Stimulated activated naive B cell treated with anti-CD40 and anti-IgM and Interleukin-4, amounts not matched to agents 10 μg/mL and 1 μg/mL and 100 μg/mL, for 72 hours (primary cell): ENCODE measurements around the gene TCF7L2.
"Not testable (repeated sequence)": the region's sequence is repeated elsewhere in the genome, so short reads cannot be mapped to it uniquely, and the experiment has no call there.

Experiments
- ATAC-seq, 2 donors: fragments of 150-1000 bp; cut with Tn5 transposase; replicated peaks; 2 replicates each; pipeline ENCODE4 v1.10.0; 2021; ENCODE audit warnings: moderate library complexity in 1 of 2
- DNase-seq: peaks from one replicate; pipeline ENCODE4 v3.0.0; 2021
- H3K27ac Mint-ChIP-seq: one replicate; pipeline ENCODE4 v1.8.0; 2022; ENCODE audit warnings: mild to moderate bottlenecking, mixed read lengths
- H3K27me3 Mint-ChIP-seq, 2 donors: one replicate each; pipeline ENCODE4 v1.8.0; 2022; ENCODE audit warnings: mixed read lengths in 2 of 2
- H3K36me3 Mint-ChIP-seq, 2 donors: one replicate each; pipeline ENCODE4 v1.8.0; 2022; ENCODE audit warnings: mixed read lengths in 2 of 2, mild to moderate bottlenecking in 1 of 2
- H3K4me1 Mint-ChIP-seq, 2 donors: one replicate each; pipeline ENCODE4 v1.8.0; 2022; ENCODE audit warnings: mixed read lengths in 2 of 2, mild to moderate bottlenecking in 1 of 2
- H3K4me3 Mint-ChIP-seq, 2 donors: one replicate each; pipeline ENCODE4 v1.8.0; 2022; ENCODE audit warnings: mild to moderate bottlenecking in 2 of 2, mixed read lengths in 2 of 2, moderate library complexity in 1 of 2
- H3K9me3 Mint-ChIP-seq, 2 donors: one replicate each; pipeline ENCODE4 v1.8.0; 2022; ENCODE audit warnings: mixed read lengths in 2 of 2, mild to moderate bottlenecking in 1 of 2

TCF7L2 gene

DNA sequence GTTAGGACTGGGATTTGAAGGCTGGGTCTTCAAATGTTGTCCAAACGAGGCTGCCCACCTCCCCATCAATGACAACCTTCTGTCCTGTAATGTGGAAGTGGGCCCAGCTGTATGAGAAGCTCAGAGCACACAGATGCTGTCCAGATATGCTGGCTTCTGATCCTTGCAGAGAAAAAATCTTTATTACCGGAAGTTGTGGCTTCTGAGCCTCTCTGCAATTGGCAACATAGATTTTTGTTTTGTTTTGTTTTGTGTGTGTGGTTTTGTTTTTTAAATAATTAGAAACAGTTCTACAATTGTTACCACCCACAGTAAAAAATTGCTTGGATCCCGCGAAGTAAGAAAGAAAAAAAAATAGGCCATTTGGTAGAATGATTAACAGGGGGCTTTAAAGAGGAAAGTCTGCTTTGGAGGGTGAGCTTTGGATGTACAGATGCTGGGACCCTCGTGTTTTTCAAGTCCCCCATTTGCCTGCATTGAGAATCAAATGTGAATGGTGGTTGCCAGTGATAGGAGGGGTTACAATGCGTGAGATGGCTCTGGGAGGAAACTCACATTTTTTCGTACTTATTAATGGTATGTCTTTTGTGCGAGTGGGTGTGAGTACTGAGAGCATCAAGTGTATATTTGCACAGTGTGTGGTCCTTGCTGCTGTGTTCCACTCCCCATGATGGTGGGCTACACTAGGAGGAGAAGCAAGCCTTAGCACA lies 153.2 kb downstream of the TCF7L2 start:
- ATAC-seq (no peak), DNase-seq (no peak)
- no peaks in the 10 kb centered on the region for H3K9me3 Mint-ChIP-seq
- no peak overlapping the region for H3K27ac Mint-ChIP-seq
- H3K36me3 Mint-ChIP-seq, result no peaks in the 10 kb centered on the region
- no peak overlapping the region for H3K4me3 Mint-ChIP-seq
- no peaks in the 10 kb centered on the region for H3K4me1 Mint-ChIP-seq
- peaks cover 0 to 13% of the 10 kb centered on the region in 2 donors for H3K27me3 Mint-ChIP-seq

DNA sequence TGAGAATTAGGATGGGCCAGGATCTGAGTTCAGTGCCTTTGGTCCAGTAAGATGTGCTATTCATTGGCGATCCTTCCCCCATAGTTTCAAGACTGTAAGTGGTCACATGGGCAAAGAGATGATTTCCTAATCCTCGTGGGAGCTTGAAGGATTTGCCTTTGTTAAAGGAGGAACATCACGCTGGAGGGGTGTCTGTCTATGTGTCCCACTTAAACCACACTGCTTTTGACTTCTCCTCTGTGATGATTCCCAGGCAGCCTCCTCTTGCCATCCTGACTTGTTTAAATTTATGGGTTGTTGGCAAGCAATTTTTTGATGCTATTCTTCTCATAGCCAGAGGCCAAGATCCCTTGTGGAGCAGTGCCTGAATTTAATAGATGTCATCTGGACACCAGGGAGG lies 154.0 kb downstream of the TCF7L2 start:
- no peaks in the 10 kb centered on the region for H3K36me3 Mint-ChIP-seq
- no peaks in the 10 kb centered on the region for H3K9me3 Mint-ChIP-seq
- H3K4me3 Mint-ChIP-seq, result no peak overlapping the region
- no peak overlapping the region for H3K27ac Mint-ChIP-seq
- no peak for ATAC-seq
- H3K27me3 Mint-ChIP-seq, result peaks cover 0 to 12% of the 10 kb centered on the region in 2 donors
- H3K4me1 Mint-ChIP-seq, result no peaks in the 10 kb centered on the region
- no peak for DNase-seq

DNA sequence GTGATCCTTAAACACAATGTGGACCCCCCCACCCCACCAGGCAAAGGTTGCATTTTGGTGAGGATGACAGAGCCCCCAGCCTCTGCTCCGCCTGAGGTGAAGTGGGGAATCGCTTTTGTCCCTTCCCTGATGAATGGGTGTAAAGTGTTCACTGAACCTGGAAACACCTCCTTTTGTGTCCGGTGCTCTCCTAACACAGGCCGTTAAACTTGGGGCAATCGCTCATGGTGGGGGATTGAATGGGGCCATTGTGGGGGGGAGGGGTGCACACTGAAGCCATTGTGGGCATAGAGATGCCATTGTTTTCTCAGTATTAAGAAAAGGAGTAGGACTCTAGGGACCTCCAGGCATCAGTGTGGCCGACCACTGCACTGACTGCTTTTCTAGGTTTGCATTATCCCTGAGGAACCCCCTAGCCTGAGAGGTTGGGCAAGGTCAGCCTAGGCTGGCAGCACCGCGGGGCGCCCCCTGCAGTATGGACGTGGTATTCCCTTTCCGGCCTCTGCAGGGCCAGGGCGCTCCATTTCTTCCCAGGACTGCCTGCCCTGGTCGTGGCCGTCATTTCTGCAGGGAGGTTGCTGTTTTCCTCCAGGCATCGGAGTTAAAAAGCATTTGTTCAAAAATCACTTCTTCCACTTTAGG lies 158.3 kb downstream of the TCF7L2 start:
- no peak overlapping the region for H3K4me3 Mint-ChIP-seq
- DNase-seq (no peak), ATAC-seq (peak in 1 of 2 donors; percentile 36)
- no peaks in the 10 kb centered on the region for H3K4me1 Mint-ChIP-seq
- H3K27ac Mint-ChIP-seq, result no peak overlapping the region
- no peaks in the 10 kb centered on the region for H3K27me3 Mint-ChIP-seq
- no peaks in the 10 kb centered on the region for H3K9me3 Mint-ChIP-seq
- H3K36me3 Mint-ChIP-seq, result no peaks in the 10 kb centered on the region

DNA sequence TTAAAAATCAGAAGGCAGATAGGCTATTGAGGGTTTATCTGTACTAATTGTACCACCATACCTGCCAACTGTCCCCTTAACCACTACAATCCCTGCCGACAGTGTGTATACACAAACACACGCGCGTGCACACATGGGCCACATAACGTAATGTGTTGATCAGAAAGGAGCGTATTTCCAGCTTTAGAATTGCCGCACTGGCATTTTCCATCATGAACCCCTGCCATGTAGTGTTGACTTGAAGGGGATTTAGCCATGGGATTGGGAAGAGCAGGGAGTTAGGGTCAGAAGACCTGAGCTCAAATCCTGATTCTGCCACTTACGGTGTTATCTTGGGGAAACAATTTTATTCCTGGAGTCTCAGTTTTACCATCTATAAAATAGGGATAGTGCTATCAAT lies 158.9 kb downstream of the TCF7L2 start:
- Mint-ChIP-seq H3K4me1 (no peaks in the 10 kb centered on the region), H3K27me3 (no peaks in the 10 kb centered on the region), H3K36me3 (no peaks in the 10 kb centered on the region), H3K27ac (no peak overlapping the region), H3K4me3 (no peak overlapping the region), H3K9me3 (no peaks in the 10 kb centered on the region)
- ATAC-seq (no peak), DNase-seq (no peak)

DNA sequence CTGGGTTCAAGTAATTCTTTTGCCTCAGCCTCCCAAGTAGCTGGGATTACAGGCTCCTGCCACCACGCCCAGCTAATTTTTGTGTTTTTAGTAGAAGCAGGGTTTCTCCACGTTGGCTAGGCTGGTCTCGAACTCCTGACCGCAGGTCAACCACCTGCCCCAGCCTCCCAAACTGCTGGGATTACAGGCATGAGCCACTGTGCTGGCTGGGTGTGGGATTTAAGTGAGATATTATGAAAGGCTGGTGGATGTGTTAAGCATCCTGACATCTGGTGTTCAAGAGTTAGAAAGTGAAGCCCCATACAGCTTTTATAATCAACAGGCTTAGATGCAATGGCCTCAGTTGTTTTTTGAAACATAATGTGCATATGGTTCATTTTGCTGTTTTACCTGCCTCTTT lies 159.4 kb downstream of the TCF7L2 start:
- H3K27ac Mint-ChIP-seq, H3K9me3 Mint-ChIP-seq, ATAC-seq, H3K27me3 Mint-ChIP-seq, H3K4me1 Mint-ChIP-seq, H3K4me3 Mint-ChIP-seq, H3K36me3 Mint-ChIP-seq, DNase-seq: not testable (repeated sequence)

DNA sequence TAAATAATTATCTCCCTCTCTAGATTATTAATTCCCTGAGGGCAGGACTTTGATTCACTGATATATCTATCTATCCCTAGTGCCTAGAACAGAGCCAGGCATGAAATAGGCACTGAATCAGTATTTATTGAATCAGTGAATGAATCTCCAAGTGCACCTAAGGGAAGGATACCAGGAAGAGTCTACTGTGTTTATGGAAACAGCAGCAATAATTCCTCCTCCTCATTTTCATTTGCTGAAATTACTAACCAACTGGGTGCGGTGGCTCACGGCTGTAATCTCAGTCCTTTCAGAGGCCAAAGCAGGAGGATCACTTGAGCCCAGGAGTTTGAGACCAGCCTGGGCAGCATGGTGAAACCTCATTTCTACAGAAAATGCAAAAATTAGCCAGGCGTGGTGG lies 161.2 kb downstream of the TCF7L2 start:
- Mint-ChIP-seq H3K4me1 (no peaks in the 10 kb centered on the region), H3K27ac (no peak overlapping the region), H3K9me3 (no peaks in the 10 kb centered on the region), H3K36me3 (no peaks in the 10 kb centered on the region), H3K4me3 (no peak overlapping the region), H3K27me3 (no peaks in the 10 kb centered on the region)
- DNase-seq (no peak), ATAC-seq (no peak)

DNA sequence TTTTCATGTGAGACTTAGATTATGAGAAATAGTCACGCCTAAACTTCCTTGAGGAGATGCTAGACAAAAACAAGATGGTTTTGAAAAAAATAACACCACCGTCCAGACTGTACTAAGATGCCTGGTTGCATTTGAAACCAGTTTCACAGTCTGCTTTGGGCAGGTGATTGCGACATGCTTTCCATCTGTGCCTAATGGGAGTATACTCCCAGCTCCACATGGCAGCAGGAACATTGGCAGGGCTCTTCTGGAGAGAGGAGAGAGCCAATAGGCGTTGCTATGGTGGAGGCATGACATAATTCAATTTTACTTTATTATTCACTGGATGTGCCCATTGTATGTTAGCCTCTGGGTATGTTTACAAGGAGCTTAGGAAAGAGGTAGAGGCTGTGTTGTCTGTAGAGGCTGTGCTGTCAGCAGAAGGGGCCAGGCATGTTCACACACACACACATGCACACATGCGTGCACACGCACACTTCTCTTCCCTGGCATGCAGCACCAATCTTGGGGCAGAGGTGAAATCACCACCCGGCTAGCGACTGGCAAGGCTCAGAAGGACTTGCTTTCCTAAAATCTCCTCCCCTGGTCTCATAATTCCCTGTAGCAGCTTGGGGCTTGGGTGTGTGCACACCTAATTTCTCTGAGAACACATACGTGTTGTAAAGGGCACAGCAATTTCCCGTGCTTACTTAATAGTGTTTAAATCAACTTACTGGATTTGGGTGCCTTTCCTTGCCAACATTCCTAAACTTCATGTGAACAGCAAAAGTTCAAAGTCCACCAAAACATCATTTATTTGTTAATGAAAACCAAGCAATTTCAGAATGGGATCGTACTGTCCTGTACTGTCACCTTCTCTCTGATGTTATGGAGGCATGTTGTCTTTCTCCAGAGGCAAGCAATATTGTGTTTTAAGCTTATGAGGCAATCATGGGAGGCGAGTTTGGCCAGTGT lies 162.1 kb downstream of the TCF7L2 start:
- Mint-ChIP-seq H3K9me3 (no peaks in the 10 kb centered on the region), H3K4me3 (no peak overlapping the region), H3K27ac (no peak overlapping the region), H3K4me1 (no peaks in the 10 kb centered on the region), H3K36me3 (no peaks in the 10 kb centered on the region), H3K27me3 (no peaks in the 10 kb centered on the region)
- no peak for DNase-seq
- ATAC-seq, result no peak

DNA sequence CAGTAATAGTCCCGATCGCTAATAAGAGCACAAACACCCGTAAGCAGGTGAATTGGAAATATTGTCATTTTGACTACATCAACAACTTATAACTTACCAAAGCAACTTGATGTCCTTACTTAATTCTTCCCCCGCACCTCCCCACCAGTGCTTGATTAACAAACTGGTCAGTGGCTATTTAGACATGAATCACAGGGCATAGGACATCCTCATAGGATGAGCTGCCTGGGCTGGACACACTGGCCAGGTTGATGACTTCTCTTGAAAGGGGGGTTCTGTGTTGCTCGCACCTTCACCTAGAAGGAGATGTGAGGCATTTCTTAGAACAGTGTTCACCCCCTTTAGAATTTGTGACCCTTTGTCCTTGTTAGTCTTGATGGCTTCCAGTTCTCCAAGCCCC lies 163.2 kb downstream of the TCF7L2 start:
- DNase-seq (no peak), ATAC-seq (no peak)
- Mint-ChIP-seq H3K27ac (no peak overlapping the region), H3K9me3 (no peaks in the 10 kb centered on the region), H3K27me3 (no peaks in the 10 kb centered on the region), H3K36me3 (no peaks in the 10 kb centered on the region), H3K4me3 (no peak overlapping the region), H3K4me1 (no peaks in the 10 kb centered on the region)

DNA sequence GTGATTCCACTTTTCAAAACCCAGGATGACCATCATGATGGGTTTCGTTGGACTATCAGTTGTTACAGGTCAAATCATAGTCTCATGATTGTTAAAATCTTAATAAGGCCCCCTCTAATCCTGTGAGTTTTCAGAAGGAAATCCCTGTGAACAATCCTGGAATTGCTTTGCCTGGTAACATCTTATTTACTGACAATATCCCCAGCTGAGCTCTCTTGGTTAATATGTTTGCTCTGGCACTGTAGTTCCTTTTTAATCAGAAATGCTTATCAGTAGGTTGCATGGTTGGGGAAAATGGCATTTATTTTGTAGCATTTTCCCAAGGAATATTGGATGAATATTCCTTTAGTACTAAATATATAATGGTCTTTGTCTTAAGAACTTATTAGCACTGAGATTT lies 163.9 kb downstream of the TCF7L2 start:
- no peak overlapping the region for H3K4me3 Mint-ChIP-seq
- DNase-seq (no peak), ATAC-seq (no peak)
- no peaks in the 10 kb centered on the region for H3K9me3 Mint-ChIP-seq
- no peaks in the 10 kb centered on the region for H3K4me1 Mint-ChIP-seq
- H3K27me3 Mint-ChIP-seq, result no peaks in the 10 kb centered on the region
- H3K36me3 Mint-ChIP-seq, result no peaks in the 10 kb centered on the region
- H3K27ac Mint-ChIP-seq, result no peak overlapping the region

DNA sequence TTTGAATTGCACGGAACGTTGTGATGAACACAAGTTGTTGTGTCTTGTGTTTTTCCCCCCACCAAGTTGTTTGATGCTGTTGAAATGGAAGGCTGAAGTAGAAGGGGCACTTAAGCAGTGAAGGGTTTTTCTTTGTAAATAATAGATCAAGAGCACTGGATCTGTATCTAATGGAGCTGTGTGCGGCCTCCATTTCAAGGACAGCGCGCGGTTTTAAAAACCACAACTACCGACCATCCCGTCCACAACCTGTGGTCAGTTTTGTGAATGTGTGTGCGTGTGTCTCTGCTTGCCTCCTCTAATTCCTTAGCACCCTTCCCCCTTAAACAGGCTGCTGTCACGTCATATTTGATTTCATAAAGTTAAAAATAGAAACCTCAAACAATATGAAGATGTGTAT lies 165.5 kb downstream of the TCF7L2 start:
- H3K27ac Mint-ChIP-seq, result no peak overlapping the region
- H3K9me3 Mint-ChIP-seq, result no peaks in the 10 kb centered on the region
- no peak overlapping the region for H3K4me3 Mint-ChIP-seq
- no peaks in the 10 kb centered on the region for H3K4me1 Mint-ChIP-seq
- no peaks in the 10 kb centered on the region for H3K36me3 Mint-ChIP-seq
- no peaks in the 10 kb centered on the region for H3K27me3 Mint-ChIP-seq
- DNase-seq (no peak), ATAC-seq (no peak)

DNA sequence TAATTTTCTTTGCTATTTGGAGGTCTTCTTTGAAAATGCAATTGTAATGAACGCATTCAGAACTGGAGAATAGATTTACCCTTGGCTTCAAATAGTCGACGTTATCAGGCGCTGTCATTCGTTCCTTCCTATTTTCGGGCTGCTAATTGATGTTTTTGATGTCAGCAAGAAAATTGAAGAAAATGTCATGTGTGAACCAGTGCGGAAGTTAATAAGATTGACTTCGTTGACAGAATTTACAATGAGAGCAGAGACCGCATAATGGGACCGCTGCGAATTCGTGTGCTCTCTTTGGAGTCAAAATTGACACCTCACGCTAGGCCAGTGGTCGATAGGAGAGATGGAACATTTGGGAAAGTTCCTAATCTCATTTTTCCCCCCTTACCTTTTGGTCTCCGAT lies 168.8 kb downstream of the TCF7L2 start:
- H3K36me3 Mint-ChIP-seq, result no peaks in the 10 kb centered on the region
- no peaks in the 10 kb centered on the region for H3K4me1 Mint-ChIP-seq
- no peaks in the 10 kb centered on the region for H3K9me3 Mint-ChIP-seq
- H3K27ac Mint-ChIP-seq, result no peak overlapping the region
- H3K27me3 Mint-ChIP-seq, result peaks cover 8 to 11% of the 10 kb centered on the region in 2 donors
- DNase-seq (no peak), ATAC-seq (no peak)
- H3K4me3 Mint-ChIP-seq, result no peak overlapping the region

DNA sequence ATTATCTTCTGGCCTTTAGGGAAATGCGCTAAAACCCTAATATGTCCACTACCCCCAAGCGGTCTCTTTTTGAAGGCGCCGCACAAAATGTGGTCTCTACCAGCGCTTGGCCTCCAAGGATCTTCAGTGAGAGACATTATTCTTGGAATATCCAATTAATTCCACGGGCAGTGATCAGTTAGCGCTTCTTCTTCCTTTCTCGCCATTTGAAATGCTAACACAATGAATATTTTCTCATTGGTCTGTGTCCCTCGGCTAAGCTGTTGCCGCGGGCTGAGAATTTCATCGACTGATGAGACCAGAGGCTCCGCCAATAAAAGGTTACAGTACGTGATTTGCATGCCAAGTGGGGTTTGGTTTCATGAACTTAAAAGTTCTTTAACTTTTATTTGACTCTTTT lies 169.8 kb downstream of the TCF7L2 start:
- Mint-ChIP-seq H3K27me3 (peaks cover 12 to 16% of the 10 kb centered on the region in 2 donors), H3K4me3 (no peak overlapping the region), H3K4me1 (no peaks in the 10 kb centered on the region), H3K9me3 (no peaks in the 10 kb centered on the region), H3K36me3 (no peaks in the 10 kb centered on the region), H3K27ac (no peak overlapping the region)
- no peak for ATAC-seq
- DNase-seq, result no peak

DNA sequence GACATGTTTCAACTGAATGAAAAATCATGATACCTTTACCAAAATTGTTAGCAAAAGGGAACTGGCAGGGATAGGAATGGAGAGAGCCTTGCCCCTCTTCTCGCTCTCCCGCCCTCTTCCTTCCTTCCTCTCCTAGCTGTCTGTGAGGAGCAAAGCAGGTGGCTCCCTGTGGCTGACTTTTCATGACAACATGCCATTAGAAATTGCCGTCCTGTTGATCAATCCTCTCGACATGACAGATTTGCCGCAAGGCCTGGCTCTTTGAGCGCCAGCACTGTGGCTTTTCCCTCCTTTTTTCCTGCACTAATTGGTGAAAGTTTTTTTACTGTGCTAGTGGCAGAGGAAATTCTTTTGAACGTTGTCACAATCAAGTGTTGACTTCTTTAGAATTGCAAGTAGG lies 171.1 kb downstream of the TCF7L2 start:
- no peaks in the 10 kb centered on the region for H3K4me1 Mint-ChIP-seq
- H3K27ac Mint-ChIP-seq, result no peak overlapping the region
- H3K9me3 Mint-ChIP-seq, result no peaks in the 10 kb centered on the region
- peaks cover 19 to 29% of the 10 kb centered on the region in 2 donors for H3K27me3 Mint-ChIP-seq
- no peaks in the 10 kb centered on the region for H3K36me3 Mint-ChIP-seq
- H3K4me3 Mint-ChIP-seq, result no peak overlapping the region
- no peak for ATAC-seq
- no peak for DNase-seq

DNA sequence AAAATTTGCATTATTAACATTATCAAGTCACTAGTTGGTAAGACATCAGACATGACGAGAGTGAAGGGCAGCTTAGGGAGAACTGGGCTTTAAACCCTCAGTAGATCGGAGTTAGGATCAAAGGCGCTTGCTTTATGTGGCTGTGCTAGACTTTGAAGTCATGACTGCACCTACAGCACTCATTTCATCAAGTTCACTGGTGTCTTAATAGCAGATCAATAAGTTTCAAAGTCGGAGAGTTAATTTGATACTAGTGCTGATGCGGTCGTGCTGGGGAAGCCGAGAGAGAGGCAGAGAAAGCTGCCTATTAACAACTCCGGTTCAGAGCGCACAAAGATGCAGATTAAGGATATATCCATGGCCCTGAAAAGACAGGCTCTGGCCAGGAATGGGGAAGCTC lies 172.9 kb downstream of the TCF7L2 start:
- Mint-ChIP-seq H3K27me3 (peaks cover 34 to 45% of the 10 kb centered on the region in 2 donors), H3K36me3 (no peaks in the 10 kb centered on the region), H3K4me1 (peaks cover 4 to 5% of the 10 kb centered on the region in 2 donors), H3K9me3 (no peaks in the 10 kb centered on the region), H3K4me3 (no peak overlapping the region), H3K27ac (no peak overlapping the region)
- ATAC-seq (no peak), DNase-seq (no peak)

DNA sequence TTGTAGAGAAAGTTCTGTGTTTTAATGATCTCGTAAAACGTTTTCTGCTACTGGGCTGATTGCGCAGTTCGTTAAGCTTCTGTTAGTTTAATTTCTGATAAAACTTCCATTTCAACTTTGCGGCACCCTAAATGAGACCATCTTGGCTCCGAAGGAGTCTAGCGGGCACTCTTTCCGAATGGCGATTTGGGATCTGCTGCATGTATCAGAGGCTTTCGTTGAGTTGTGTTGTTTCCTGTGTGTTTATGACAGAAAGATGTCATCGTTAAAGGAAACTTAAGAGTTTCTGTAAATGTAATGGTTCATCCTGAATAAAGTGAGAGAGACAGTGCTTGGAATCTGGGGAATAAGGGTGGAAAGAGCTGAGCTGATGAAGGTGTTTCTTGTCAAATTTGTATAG lies 174.7 kb downstream of the TCF7L2 start:
- Mint-ChIP-seq H3K9me3 (no peaks in the 10 kb centered on the region), H3K4me3 (no peak overlapping the region), H3K36me3 (no peaks in the 10 kb centered on the region), H3K27ac (no peak overlapping the region), H3K27me3 (peaks cover 46 to 61% of the 10 kb centered on the region in 2 donors), H3K4me1 (peaks cover 4 to 5% of the 10 kb centered on the region in 2 donors)
- no peak for ATAC-seq
- DNase-seq, result no peak
